GM23248 (cell line): ENCODE data around the gene KIF17. TPM values are rescaled to one million over a fixed set of nuclear protein-coding genes. Genes with fewer than 3 reads are reported as not detected.

ENCODE experiments used
- DNase-seq: peaks from one replicate; pipeline ENCODE4 v3.0.0-alpha.2; 2015
- H2AFZ ChIP-seq: fragments of 200-600 bp; sonication (generic); 2 replicates; pipeline ENCODE4 v1.6.1; 2016; ENCODE audit warnings: antibody characterized with exemption
- H3F3A ChIP-seq: fragments of 200-600 bp; sonication (generic); 2 replicates; pipeline ENCODE4 v1.6.1; 2016; ENCODE audit warnings: mild to moderate bottlenecking, antibody characterized with exemption, mixed run types; ENCODE audit not compliant: insufficient read depth
- H3K27ac ChIP-seq: fragments of 200-600 bp; sonication (generic); 2 replicates; pipeline ENCODE4 v1.5.1; 2016; ENCODE audit warnings: mild to moderate bottlenecking
- H3K27me3 ChIP-seq: fragments of 200-600 bp; sonication (generic); replicated peaks from 2 replicates; pipeline ENCODE4 v1.6.1; 2016; ENCODE audit warnings: mild to moderate bottlenecking; ENCODE audit not compliant: insufficient read depth
- H3K36me3 ChIP-seq: fragments of 200-600 bp; sonication (generic); 2 replicates; pipeline ENCODE4 v1.6.1; 2016; ENCODE audit warnings: low read depth, mild to moderate bottlenecking
- H3K4me1 ChIP-seq: fragments of 200-600 bp; sonication (generic); 2 replicates; pipeline ENCODE4 v1.6.1; 2016; ENCODE audit warnings: mild to moderate bottlenecking; ENCODE audit not compliant: insufficient read depth
- H3K4me2 ChIP-seq: fragments of 200-600 bp; sonication (generic); one replicate; pipeline ENCODE4 v1.6.1; 2016; ENCODE audit warnings: mild to moderate bottlenecking; ENCODE audit not compliant: unreplicated experiment
- H3K4me3 ChIP-seq: fragments of 200-600 bp; sonication (generic); 2 replicates; pipeline ENCODE4 v1.5.1; 2016; ENCODE audit warnings: mild to moderate bottlenecking
- H3K79me2 ChIP-seq: fragments of 200-600 bp; sonication (generic); 2 replicates; pipeline ENCODE4 v1.6.1; 2016; ENCODE audit warnings: mild to moderate bottlenecking; ENCODE audit not compliant: insufficient read depth
- H3K9ac ChIP-seq: fragments of 200-600 bp; sonication (generic); 2 replicates; pipeline ENCODE4 v1.6.1; 2016; ENCODE audit warnings: mild to moderate bottlenecking
- H3K9me2 ChIP-seq: fragments of 200-600 bp; sonication (generic); 2 replicates; pipeline ENCODE4 v1.6.1; 2016; ENCODE audit warnings: mixed run types, mild to moderate bottlenecking, moderate library complexity; ENCODE audit not compliant: insufficient read depth
- H3K9me3 ChIP-seq: fragments of 200-600 bp; sonication (generic); one replicate; pipeline ENCODE4 v1.6.1; 2017; ENCODE audit warnings: low read depth
- H4K20me1 ChIP-seq: fragments of 200-600 bp; sonication (generic); 2 replicates; pipeline ENCODE4 v1.6.0; 2016; ENCODE audit not compliant: insufficient read depth
- EZH2 ChIP-seq: fragments of 200-600 bp; sonication (generic); IDR thresholded peaks from 2 replicates; pipeline ENCODE4 v1.6.1; 2018; ENCODE audit warnings: antibody characterized with exemption, mild to moderate bottlenecking; ENCODE audit not compliant: insufficient read depth, poor library complexity, severe bottlenecking
- EZH2phosphoT487 ChIP-seq: fragments of 200-600 bp; sonication (generic); IDR thresholded peaks from 2 replicates; pipeline ENCODE4 v1.6.1; 2018; ENCODE audit warnings: antibody characterized with exemption, moderate library complexity, mild to moderate bottlenecking, low read depth; ENCODE audit not compliant: insufficient read depth
- WGBS, 2 experiments: methylation state at CpG; one replicate each; pipeline ENCODE4 v1.1.6; 2015 to 2017; ENCODE audit warnings: low lambda C conversion rate in 2 of 2, low coverage in 1 of 2; ENCODE audit errors: missing lambda C conversion rate in 2 of 2; 5-methylcytosine and 5-hydroxymethylcytosine counted together
- in situ Hi-C: fragments of 300-500 bp; cut with MboI; formaldehyde crosslinking; loops from 2 replicates; pipeline ENCODE4 v1.15.0; 2020
- polyA plus RNA-seq: library from polyadenylated mRNA; unstranded; fragments of >200 nt; fragmentation: Nextera tagmentation; extraction: Ambion mirVana; gene quantifications from 2 replicates; pipeline ENCODE4 v1.2.1, GENCODE V29; 2016
- total RNA-seq: library from RNA; depleted of rRNA; stranded (reverse); fragments of >200 nt; shearing (Covaris generic); gene quantifications from 2 replicates; pipeline ENCODE4 v1.2.3, GENCODE V29; 2014; rRNA removed

Gene KIF17
- total and polyA plus RNA-seq, 2 experiments from 2014 or later = 0.11 to 0.31 TPM

GRCh38 chr1:20618550-20618949 lies 99.3 kb downstream of the KIF17 start:
- H3K9ac ChIP-seq = no peak overlapping the region
- no peaks in the 10 kb centered on the region for H3K9me2 ChIP-seq
- WGBS, 2 experiments = 97 to 98% methylated on average over 4 of the region's 4 CpGs
- in situ Hi-C loops = no loop called here
- peaks cover 15% of the 10 kb centered on the region for H3F3A ChIP-seq
- DNase-seq = no peak
- H3K27ac ChIP-seq = no peak overlapping the region
- H3K27me3 ChIP-seq = no peaks in the 10 kb centered on the region
- H4K20me1 ChIP-seq = no peaks in the 10 kb centered on the region
- H3K4me1 ChIP-seq = peaks cover 11% of the 10 kb centered on the region
- no peaks in the 10 kb centered on the region for H3K79me2 ChIP-seq
- no peaks in the 10 kb centered on the region for H3K9me3 ChIP-seq
- TF ChIP-seq EZH2 (no peak), EZH2phosphoT487 (no peak)
- H3K4me3 ChIP-seq = no peak overlapping the region
- no peak overlapping the region for H3K4me2 ChIP-seq
- H2AFZ ChIP-seq = no peak overlapping the region
- no peaks in the 10 kb centered on the region for H3K36me3 ChIP-seq

GRCh38 chr1:20616847-20617487 lies 100.8 kb downstream of the KIF17 start:
- H3K36me3 ChIP-seq = no peaks in the 10 kb centered on the region
- no peaks in the 10 kb centered on the region for H3K9me3 ChIP-seq
- H3K4me1 ChIP-seq = peaks cover 26% of the 10 kb centered on the region
- H3K27ac ChIP-seq = peak overlapping the region; percentile 15
- no peak for TF ChIP-seq EZH2phosphoT487
- no peak for TF ChIP-seq EZH2
- H3K79me2 ChIP-seq = no peaks in the 10 kb centered on the region
- peak overlapping the region; percentile 13; the same call in 1 of the 2 replicates for H3K9ac ChIP-seq
- H3F3A ChIP-seq = peaks cover 27% of the 10 kb centered on the region
- H3K4me2 ChIP-seq = peak overlapping the region; percentile 16
- in situ Hi-C loops = no loop called here
- DNase-seq = no peak
- 78 to 82% methylated on average over 3 of the region's 3 CpGs for WGBS, 2 experiments
- H2AFZ ChIP-seq = peak overlapping the region; percentile 79
- no peaks in the 10 kb centered on the region for H4K20me1 ChIP-seq
- H3K4me3 ChIP-seq = no peak overlapping the region
- no peaks in the 10 kb centered on the region for H3K9me2 ChIP-seq
- no peaks in the 10 kb centered on the region for H3K27me3 ChIP-seq

GRCh38 chr1:20615946-20616846 lies 101.6 kb downstream of the KIF17 start:
- no peaks in the 10 kb centered on the region for H3K27me3 ChIP-seq
- DNase-seq = peak; percentile 49
- in situ Hi-C loops = no loop called here
- no peaks in the 10 kb centered on the region for H3K79me2 ChIP-seq
- no peaks in the 10 kb centered on the region for H3K36me3 ChIP-seq
- peaks cover 27% of the 10 kb centered on the region for H3F3A ChIP-seq
- 37 to 41% methylated on average over 20 of the region's 20 CpGs for WGBS, 2 experiments
- H3K9ac ChIP-seq = peak overlapping the region; percentile 13; the same call in 1 of the 2 replicates
- TF ChIP-seq EZH2 (no peak), EZH2phosphoT487 (no peak)
- no peak overlapping the region for H3K4me3 ChIP-seq
- H3K27ac ChIP-seq = peak overlapping the region; percentile 15
- H3K9me2 ChIP-seq = no peaks in the 10 kb centered on the region
- H3K4me2 ChIP-seq = peak overlapping the region; percentile 16
- no peaks in the 10 kb centered on the region for H3K9me3 ChIP-seq
- H4K20me1 ChIP-seq = no peaks in the 10 kb centered on the region
- peak overlapping the region; percentile 79 for H2AFZ ChIP-seq
- H3K4me1 ChIP-seq = peaks cover 26% of the 10 kb centered on the region

GRCh38 chr1:20614131-20614579 lies 103.7 kb downstream of the KIF17 start:
- Histone ChIP-seq H3K9ac (no peak overlapping the region), H3K4me3 (no peak overlapping the region), H3K4me2 (no peak overlapping the region), H3K27me3 (no peaks in the 10 kb centered on the region), H3K4me1 (peaks cover 26% of the 10 kb centered on the region), H3K79me2 (no peaks in the 10 kb centered on the region), H3K9me2 (no peaks in the 10 kb centered on the region), H3F3A (peaks cover 27% of the 10 kb centered on the region), H2AFZ (peak overlapping the region; percentile 67), H3K36me3 (no peaks in the 10 kb centered on the region), H3K9me3 (no peaks in the 10 kb centered on the region), H3K27ac (peak overlapping the region; percentile 95), H4K20me1 (no peaks in the 10 kb centered on the region)
- in situ Hi-C loops = no loop called here
- no peak for DNase-seq
- TF ChIP-seq EZH2 = no peak
- TF ChIP-seq EZH2phosphoT487 = no peak
- WGBS, 2 experiments = 43 to 49% methylated on average over 3 of the region's 3 CpGs

Other genes with a start within 250 kb of the KIF17 start
- gene CAMK2N1, start 231.8 kb downstream of the KIF17 start, total RNA-seq = 37.6 and 38.2 TPM in 2 replicates
- gene CAMK2N1, start 231.8 kb downstream of the KIF17 start, polyA plus RNA-seq = 28.6 and 28.8 TPM in 2 replicates
- gene MUL1, start 209.9 kb downstream of the KIF17 start, total RNA-seq = 36.8 and 50.7 TPM in 2 replicates
- 50.6 and 51.0 TPM in 2 replicates for gene MUL1, start 209.9 kb downstream of the KIF17 start, polyA plus RNA-seq
- gene FAM43B, start 165.4 kb downstream of the KIF17 start, total RNA-seq = 0.11 TPM in 1 of 2 replicates, not detected in the other
- 0.31 and 0.52 TPM in 2 replicates for gene FAM43B, start 165.4 kb downstream of the KIF17 start, polyA plus RNA-seq
- gene CDA, start 128.9 kb downstream of the KIF17 start, total RNA-seq = 3.0 and 5.9 TPM in 2 replicates
- gene CDA, start 128.9 kb downstream of the KIF17 start, polyA plus RNA-seq = 9.6 and 9.9 TPM in 2 replicates
- gene PINK1, start 84.5 kb downstream of the KIF17 start, total RNA-seq = 141 and 151 TPM in 2 replicates
- gene PINK1, start 84.5 kb downstream of the KIF17 start, polyA plus RNA-seq = 102 and 104 TPM in 2 replicates
- gene DDOST, start 56.6 kb downstream of the KIF17 start, total RNA-seq = 354 and 356 TPM in 2 replicates
- 348 and 359 TPM in 2 replicates for gene DDOST, start 56.6 kb downstream of the KIF17 start, polyA plus RNA-seq
- gene SH2D5, start 14.7 kb upstream of the KIF17 start, total RNA-seq = 1.0 and 1.4 TPM in 2 replicates
- gene SH2D5, start 14.7 kb upstream of the KIF17 start, polyA plus RNA-seq = 0.43 and 1.1 TPM in 2 replicates
- 141 and 151 TPM in 2 replicates for gene HP1BP3, start 69.3 kb upstream of the KIF17 start, total RNA-seq
- 129 and 138 TPM in 2 replicates for gene HP1BP3, start 69.3 kb upstream of the KIF17 start, polyA plus RNA-seq